WTC11 (cell line): ENCODE measurements around the gene EMILIN1. TPM values are rescaled to one million over a fixed set of nuclear protein-coding genes. Genes with fewer than 3 reads are reported as not detected.

Experiments used
- AR ChIP-seq: fragments of 250-450 bp; sonication (Bioruptor Pico); IDR thresholded peaks from 2 replicates; pipeline ENCODE4 v1.9.0; 2021; ENCODE audit warnings: mild to moderate bottlenecking
- CBFB ChIP-seq: sonication (generic); formaldehyde crosslinking; IDR thresholded peaks from 2 replicates; pipeline ENCODE4 v1.8.1; 2022; ENCODE audit warnings: mild to moderate bottlenecking, low read depth, missing genetic modification reagents
- E2F5 ChIP-seq: sonication (generic); formaldehyde crosslinking; IDR thresholded peaks from 2 replicates; pipeline ENCODE4 v1.8.1; 2022; ENCODE audit warnings: mild to moderate bottlenecking, moderate library complexity, missing genetic modification reagents
- ETV6 ChIP-seq: sonication (generic); formaldehyde crosslinking; IDR thresholded peaks from 2 replicates; pipeline ENCODE4 v1.8.1; 2022; ENCODE audit warnings: mild to moderate bottlenecking, missing genetic modification reagents
- FOXJ3 ChIP-seq: sonication (generic); formaldehyde crosslinking; IDR thresholded peaks from 2 replicates; pipeline ENCODE4 v1.9.0; 2021; ENCODE audit warnings: missing genetic modification reagents, mild to moderate bottlenecking, borderline replicate concordance
- GABPB1 ChIP-seq: sonication (generic); formaldehyde crosslinking; IDR thresholded peaks from 2 replicates; pipeline ENCODE4 v1.8.1; 2023; ENCODE audit warnings: mild to moderate bottlenecking, missing genetic modification reagents
- GRHL2 ChIP-seq: fragments of 250-450 bp; sonication (Bioruptor Pico); IDR thresholded peaks from 2 replicates; pipeline ENCODE4 v1.8.0; 2022; ENCODE audit warnings: mild to moderate bottlenecking, moderate library complexity; ENCODE audit not compliant: insufficient replicate concordance, severe bottlenecking
- JAZF1 ChIP-seq: fragments of 250-450 bp; sonication (Bioruptor Pico); IDR thresholded peaks from 2 replicates; pipeline ENCODE4 v1.9.0; 2021; ENCODE audit warnings: moderate library complexity, mild to moderate bottlenecking, inconsistent platforms
- MAX ChIP-seq: sonication (generic); formaldehyde crosslinking; IDR thresholded peaks from 2 replicates; pipeline ENCODE4 v1.8.0; 2022; ENCODE audit warnings: mild to moderate bottlenecking, missing genetic modification reagents
- MXD4 ChIP-seq: fragments of 250-450 bp; sonication (Bioruptor Pico); IDR thresholded peaks from 2 replicates; pipeline ENCODE4 v1.8.0; 2021; ENCODE audit warnings: mild to moderate bottlenecking, moderate library complexity, borderline replicate concordance
- NFATC4 ChIP-seq: fragments of 250-450 bp; sonication (Bioruptor Pico); IDR thresholded peaks from 2 replicates; pipeline ENCODE4 v1.9.0; 2021; ENCODE audit warnings: mild to moderate bottlenecking
- RELA ChIP-seq: sonication (generic); formaldehyde crosslinking; IDR thresholded peaks from 2 replicates; pipeline ENCODE4 v1.8.1; 2022; ENCODE audit warnings: missing genetic modification reagents, mild to moderate bottlenecking, borderline replicate concordance
- SMAD3 ChIP-seq: sonication (generic); formaldehyde crosslinking; IDR thresholded peaks from 2 replicates; pipeline ENCODE4 v1.8.0; 2022; ENCODE audit warnings: missing genetic modification reagents, mild to moderate bottlenecking, borderline replicate concordance
- SOX15 ChIP-seq: fragments of 250-450 bp; sonication (Bioruptor Pico); IDR thresholded peaks from 2 replicates; pipeline ENCODE4 v1.9.0; 2021; ENCODE audit warnings: mild to moderate bottlenecking
- SP1 ChIP-seq: sonication (generic); formaldehyde crosslinking; conservative IDR thresholded peaks from 2 replicates; pipeline ENCODE4 v1.8.1; 2022; ENCODE audit warnings: missing genetic modification reagents
- STAT6 ChIP-seq: sonication (generic); formaldehyde crosslinking; conservative IDR thresholded peaks from 2 replicates; pipeline ENCODE4 v1.8.1; 2023; ENCODE audit warnings: mild to moderate bottlenecking, low read depth, missing genetic modification reagents, moderate library complexity
- TEAD4 ChIP-seq: sonication (generic); formaldehyde crosslinking; IDR thresholded peaks from 2 replicates; pipeline ENCODE4 v1.8.0; 2022; ENCODE audit warnings: mild to moderate bottlenecking, missing genetic modification reagents
- ZBTB43 ChIP-seq: sonication (generic); formaldehyde crosslinking; IDR thresholded peaks from 2 replicates; pipeline ENCODE4 v1.8.1; 2023; ENCODE audit warnings: mild to moderate bottlenecking, missing genetic modification reagents
- ZNF232 ChIP-seq: sonication (generic); formaldehyde crosslinking; IDR thresholded peaks from 2 replicates; pipeline ENCODE4 v1.8.0; 2022; ENCODE audit warnings: mild to moderate bottlenecking, missing genetic modification reagents
- ZNF317 ChIP-seq: sonication (generic); formaldehyde crosslinking; IDR thresholded peaks from 2 replicates; pipeline ENCODE4 v1.8.1; 2023; ENCODE audit warnings: low read depth, mild to moderate bottlenecking, moderate library complexity, missing genetic modification reagents, borderline replicate concordance
- ZNF416 ChIP-seq: fragments of 250-450 bp; sonication (Bioruptor Pico); IDR thresholded peaks from 2 replicates; pipeline ENCODE4 v1.9.0; 2021; ENCODE audit warnings: mild to moderate bottlenecking, inconsistent platforms
- ZNF423 ChIP-seq: fragments of 250-450 bp; sonication (Bioruptor Pico); IDR thresholded peaks from 2 replicates; pipeline ENCODE4 v2.1.2; 2022; ENCODE audit warnings: mild to moderate bottlenecking, moderate library complexity
- total RNA-seq: library from RNA; stranded (reverse); gene quantifications from 3 replicates; pipeline ENCODE4 v1.2.3, GENCODE V29; 2021
- TF ChIP-seq, protein P1 (sequence below): sonication (generic); formaldehyde crosslinking; IDR thresholded peaks from 2 replicates; pipeline ENCODE4 v1.8.0; 2023; ENCODE audit warnings: missing genetic modification reagents
- TF ChIP-seq, protein P2 (sequence below): sonication (generic); formaldehyde crosslinking; conservative IDR thresholded peaks from 2 replicates; pipeline ENCODE4 v1.8.1; 2022; ENCODE audit warnings: mild to moderate bottlenecking, missing genetic modification reagents
- TF ChIP-seq, protein P3 (sequence below): sonication (generic); formaldehyde crosslinking; IDR thresholded peaks from 2 replicates; pipeline ENCODE4 v1.8.1; 2022; ENCODE audit warnings: mild to moderate bottlenecking, missing genetic modification reagents, moderate library complexity, borderline replicate concordance
- TF ChIP-seq, protein P4 (sequence below): sonication (generic); formaldehyde crosslinking; IDR thresholded peaks from 2 replicates; pipeline ENCODE4 v1.8.0; 2022; ENCODE audit warnings: mild to moderate bottlenecking, missing genetic modification reagents
- TF ChIP-seq, protein P5 (sequence below): fragments of 250-450 bp; sonication (Bioruptor Pico); IDR thresholded peaks from 2 replicates; pipeline ENCODE4 v1.9.0; 2021; ENCODE audit warnings: mild to moderate bottlenecking

Gene EMILIN1
- total RNA-seq, 1 experiment from 2014 or later, result 3.5 TPM

GRCh38 chr2:27095745-27096651, 17.6 kb downstream of the EMILIN1 start (continued):
- TF ChIP-seq AR (no peak), TEAD4 (CRISPR knock-in tag) (no peak), ZNF317 (CRISPR knock-in tag) (no peak), ZNF423 (no peak), ZNF232 (CRISPR knock-in tag) (no peak), GRHL2 (no peak), FOXJ3 (CRISPR knock-in tag) (no peak), STAT6 (no peak), CBFB (CRISPR knock-in tag) (no peak), MXD4 (CRISPR knock-in tag) (no peak), ZBTB43 (CRISPR knock-in tag) (no peak), E2F5 (no peak), JAZF1 (CRISPR knock-in tag) (no peak), SMAD3 (CRISPR knock-in tag) (no peak), RELA (no peak), SP1 (no peak), SOX15 (CRISPR knock-in tag) (no peak), ZNF416 (no peak), GABPB1 (CRISPR knock-in tag) (peak; percentile 89), MAX (0 out of 2 replicates have a peak, but pooled peaks have one; percentile 33), ETV6 (CRISPR knock-in tag) (peak; percentile 27; the same call in 1 of the 2 replicates), NFATC4 (no peak)
- TF ChIP-seq, protein P1, sequence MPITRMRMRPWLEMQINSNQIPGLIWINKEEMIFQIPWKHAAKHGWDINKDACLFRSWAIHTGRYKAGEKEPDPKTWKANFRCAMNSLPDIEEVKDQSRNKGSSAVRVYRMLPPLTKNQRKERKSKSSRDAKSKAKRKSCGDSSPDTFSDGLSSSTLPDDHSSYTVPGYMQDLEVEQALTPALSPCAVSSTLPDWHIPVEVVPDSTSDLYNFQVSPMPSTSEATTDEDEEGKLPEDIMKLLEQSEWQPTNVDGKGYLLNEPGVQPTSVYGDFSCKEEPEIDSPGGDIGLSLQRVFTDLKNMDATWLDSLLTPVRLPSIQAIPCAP (CRISPR knock-in tag), result no peak
- TF ChIP-seq, protein P2, sequence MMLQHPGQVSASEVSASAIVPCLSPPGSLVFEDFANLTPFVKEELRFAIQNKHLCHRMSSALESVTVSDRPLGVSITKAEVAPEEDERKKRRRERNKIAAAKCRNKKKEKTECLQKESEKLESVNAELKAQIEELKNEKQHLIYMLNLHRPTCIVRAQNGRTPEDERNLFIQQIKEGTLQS (CRISPR knock-in tag), result no peak
- TF ChIP-seq, protein P3, sequence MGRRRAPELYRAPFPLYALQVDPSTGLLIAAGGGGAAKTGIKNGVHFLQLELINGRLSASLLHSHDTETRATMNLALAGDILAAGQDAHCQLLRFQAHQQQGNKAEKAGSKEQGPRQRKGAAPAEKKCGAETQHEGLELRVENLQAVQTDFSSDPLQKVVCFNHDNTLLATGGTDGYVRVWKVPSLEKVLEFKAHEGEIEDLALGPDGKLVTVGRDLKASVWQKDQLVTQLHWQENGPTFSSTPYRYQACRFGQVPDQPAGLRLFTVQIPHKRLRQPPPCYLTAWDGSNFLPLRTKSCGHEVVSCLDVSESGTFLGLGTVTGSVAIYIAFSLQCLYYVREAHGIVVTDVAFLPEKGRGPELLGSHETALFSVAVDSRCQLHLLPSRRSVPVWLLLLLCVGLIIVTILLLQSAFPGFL (CRISPR knock-in tag), result 0 out of 2 replicates have a peak, but pooled peaks have one; percentile 31
- TF ChIP-seq, protein P4, sequence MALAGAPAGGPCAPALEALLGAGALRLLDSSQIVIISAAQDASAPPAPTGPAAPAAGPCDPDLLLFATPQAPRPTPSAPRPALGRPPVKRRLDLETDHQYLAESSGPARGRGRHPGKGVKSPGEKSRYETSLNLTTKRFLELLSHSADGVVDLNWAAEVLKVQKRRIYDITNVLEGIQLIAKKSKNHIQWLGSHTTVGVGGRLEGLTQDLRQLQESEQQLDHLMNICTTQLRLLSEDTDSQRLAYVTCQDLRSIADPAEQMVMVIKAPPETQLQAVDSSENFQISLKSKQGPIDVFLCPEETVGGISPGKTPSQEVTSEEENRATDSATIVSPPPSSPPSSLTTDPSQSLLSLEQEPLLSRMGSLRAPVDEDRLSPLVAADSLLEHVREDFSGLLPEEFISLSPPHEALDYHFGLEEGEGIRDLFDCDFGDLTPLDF (CRISPR knock-in tag), result no peak
- TF ChIP-seq, protein P5, sequence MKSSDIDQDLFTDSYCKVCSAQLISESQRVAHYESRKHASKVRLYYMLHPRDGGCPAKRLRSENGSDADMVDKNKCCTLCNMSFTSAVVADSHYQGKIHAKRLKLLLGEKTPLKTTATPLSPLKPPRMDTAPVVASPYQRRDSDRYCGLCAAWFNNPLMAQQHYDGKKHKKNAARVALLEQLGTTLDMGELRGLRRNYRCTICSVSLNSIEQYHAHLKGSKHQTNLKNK (CRISPR knock-in tag), result no peak
